Measurements from ENCODE around the gene STARD9. TPM values are rescaled to one million over a fixed set of nuclear protein-coding genes. Genes with fewer than 3 reads are reported as not detected.

Gene STARD9
- total and polyA plus RNA-seq, 2 of the 13 experiments (the other 11 are each of a cell fraction or from before 2014, with no cell fraction given) = 5.3 to 7.5 TPM

DNA sequence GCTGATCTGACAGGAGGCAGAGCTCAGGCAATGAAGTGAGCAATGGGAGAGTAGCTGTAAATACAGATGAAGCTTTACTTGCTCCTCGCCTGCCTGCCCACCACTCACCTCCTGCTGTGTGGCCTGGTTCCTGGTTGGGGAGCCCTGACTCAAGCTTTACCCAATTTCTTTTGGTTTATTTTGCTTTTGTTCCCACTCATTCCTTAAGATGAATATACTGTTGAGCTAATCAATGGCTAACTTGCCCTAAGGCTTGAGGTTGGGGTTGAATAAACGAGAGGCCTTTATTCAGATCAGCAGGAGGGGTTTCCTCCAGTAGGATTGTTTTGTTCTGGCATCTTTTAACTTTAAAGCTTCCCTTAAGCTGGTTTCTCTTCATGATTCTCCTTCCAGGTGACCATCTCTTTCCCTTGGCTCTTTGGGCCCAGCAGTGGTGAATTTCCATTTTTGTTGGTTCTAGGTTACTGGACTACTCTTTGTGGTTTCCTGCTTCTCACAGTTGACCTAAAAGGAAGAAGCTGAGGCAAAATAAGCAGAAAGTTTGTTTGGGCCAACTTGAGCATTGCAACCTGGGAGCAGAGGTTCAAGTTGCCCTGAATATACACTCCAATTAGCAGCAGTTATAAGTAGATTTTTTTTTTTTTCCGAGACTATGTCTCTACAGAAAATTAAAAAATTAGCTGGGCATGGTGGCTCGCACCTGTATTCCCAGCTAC, 44.4 kb downstream of the STARD9 start:
- H3K79me2 ChIP-seq (ENCODE audit: insufficient read depth, low read length) = no peaks in the 10 kb centered on the region
- no peak overlapping the region for H3K4me2 ChIP-seq (ENCODE audit: low read depth, low read length)
- H4K20me1 ChIP-seq (ENCODE audit: insufficient read depth, low read length) = no peaks in the 10 kb centered on the region
- 96% methylated on average over 4 of the region's 4 CpGs for WGBS (ENCODE audit: low lambda C conversion rate)
- H3K9me3 ChIP-seq (ENCODE audit: low read length) = no peaks in the 10 kb centered on the region
- no peak for FAIRE-seq
- H3K36me3 ChIP-seq (replicated peaks in 1 of 2; ENCODE audit: control insufficient read depth in 1 of 2, insufficient read depth in 2 of 2, low read length in 2 of 2) = peaks cover 2 to 4% of the 10 kb centered on the region in 2 experiments; a peak in 1 of 5 replicates
- no peak overlapping the region for H3K27ac ChIP-seq (ENCODE audit: extremely low read length, insufficient read depth, low read length)
- no peaks in the 10 kb centered on the region for H3K27me3 ChIP-seq (ENCODE audit: control insufficient read depth in 1 of 2, insufficient read depth in 2 of 2, low read length in 2 of 2)
- no peak overlapping the region for H3K9ac ChIP-seq (ENCODE audit: insufficient read depth, low read depth, low read length)
- ChIA-PET CTCF (ENCODE audit: low intra/inter-chr PET ratio, low total read pairs) (no interaction called here), POLR2A (no interaction called here)
- TF ChIP-seq JARID2 (CRISPR knock-in tag; IDR thresholded peaks at IDR 0.05; ENCODE audit: insufficient replicate concordance) (no peak), RXRA (CRISPR knock-in tag; IDR thresholded peaks at IDR 0.05) (no peak), CBX1 (IDR thresholded peaks at IDR 0.05; ENCODE audit: low read depth) (no peak), ATF1 (CRISPR knock-in tag; IDR thresholded peaks at IDR 0.05) (no peak), FOXA3 (CRISPR knock-in tag; IDR thresholded peaks at IDR 0.05) (no peak), ZNF263 (CRISPR knock-in tag; IDR thresholded peaks at IDR 0.05) (no peak), CCDC6 (CRISPR knock-in tag; IDR thresholded peaks at IDR 0.05) (no peak), ZNF841 (CRISPR knock-in tag; IDR thresholded peaks at IDR 0.05; ENCODE audit: borderline replicate concordance) (no peak)
- TF ChIP-seq, protein P1, sequence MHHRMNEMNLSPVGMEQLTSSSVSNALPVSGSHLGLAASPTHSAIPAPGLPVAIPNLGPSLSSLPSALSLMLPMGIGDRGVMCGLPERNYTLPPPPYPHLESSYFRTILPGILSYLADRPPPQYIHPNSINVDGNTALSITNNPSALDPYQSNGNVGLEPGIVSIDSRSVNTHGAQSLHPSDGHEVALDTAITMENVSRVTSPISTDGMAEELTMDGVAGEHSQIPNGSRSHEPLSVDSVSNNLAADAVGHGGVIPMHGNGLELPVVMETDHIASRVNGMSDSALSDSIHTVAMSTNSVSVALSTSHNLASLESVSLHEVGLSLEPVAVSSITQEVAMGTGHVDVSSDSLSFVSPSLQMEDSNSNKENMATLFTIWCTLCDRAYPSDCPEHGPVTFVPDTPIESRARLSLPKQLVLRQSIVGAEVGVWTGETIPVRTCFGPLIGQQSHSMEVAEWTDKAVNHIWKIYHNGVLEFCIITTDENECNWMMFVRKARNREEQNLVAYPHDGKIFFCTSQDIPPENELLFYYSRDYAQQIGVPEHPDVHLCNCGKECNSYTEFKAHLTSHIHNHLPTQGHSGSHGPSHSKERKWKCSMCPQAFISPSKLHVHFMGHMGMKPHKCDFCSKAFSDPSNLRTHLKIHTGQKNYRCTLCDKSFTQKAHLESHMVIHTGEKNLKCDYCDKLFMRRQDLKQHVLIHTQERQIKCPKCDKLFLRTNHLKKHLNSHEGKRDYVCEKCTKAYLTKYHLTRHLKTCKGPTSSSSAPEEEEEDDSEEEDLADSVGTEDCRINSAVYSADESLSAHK (CRISPR knock-in tag; IDR thresholded peaks at IDR 0.05; ENCODE audit: borderline replicate concordance) = no peak
- TF ChIP-seq, protein P2, sequence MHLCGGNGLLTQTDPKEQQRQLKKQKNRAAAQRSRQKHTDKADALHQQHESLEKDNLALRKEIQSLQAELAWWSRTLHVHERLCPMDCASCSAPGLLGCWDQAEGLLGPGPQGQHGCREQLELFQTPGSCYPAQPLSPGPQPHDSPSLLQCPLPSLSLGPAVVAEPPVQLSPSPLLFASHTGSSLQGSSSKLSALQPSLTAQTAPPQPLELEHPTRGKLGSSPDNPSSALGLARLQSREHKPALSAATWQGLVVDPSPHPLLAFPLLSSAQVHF (CRISPR knock-in tag; IDR thresholded peaks at IDR 0.05) = no peak
- TF ChIP-seq, protein P3, sequence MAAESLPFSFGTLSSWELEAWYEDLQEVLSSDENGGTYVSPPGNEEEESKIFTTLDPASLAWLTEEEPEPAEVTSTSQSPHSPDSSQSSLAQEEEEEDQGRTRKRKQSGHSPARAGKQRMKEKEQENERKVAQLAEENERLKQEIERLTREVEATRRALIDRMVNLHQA (CRISPR knock-in tag; IDR thresholded peaks at IDR 0.05) = no peak
- no TSS peak for BruUV-seq (replicated peaks)
- intact Hi-C loops (cut with micrococcal nuclease; ENCODE audit: unreplicated experiment) (no loop called here), in situ Hi-C loops (cut with HindIII; ENCODE audit: extremely low pct_ligation_motif_present, low pct_unique_long_range_greater_than_20kb) (no loop called here)
- H3K4me1 ChIP-seq (ENCODE audit: insufficient read depth, low read length) = peaks cover 11% of the 10 kb centered on the region
- DNase-seq (ENCODE audit: low spot score) = no peak
- ATAC-seq = no peak
- H3K4me3 ChIP-seq (replicated peaks in 1 of 3; ENCODE audit: insufficient read depth in 1 of 3, low read depth in 2 of 3, low read length in 3 of 3) = no peak overlapping the region
- H2AFZ ChIP-seq (ENCODE audit: low read length) = no peak overlapping the region
